ENCODE results near the gene RGS10. TPM values are rescaled to one million over a fixed set of nuclear protein-coding genes. Genes with fewer than 3 reads are reported as not detected.
"Not testable (repeated sequence)": the region's sequence is repeated elsewhere in the genome, so short reads cannot be mapped to it uniquely, and the experiment has no call there.

The RGS10 gene
- total RNA-seq, 1 donor from 2014 or later: 30.0 TPM

GRCh38 chr10:119541046-119541445, 1.5 kb downstream of the RGS10 start:
- intact Hi-C loops (cut with DNase I): no loop called here
- no peak for DNase-seq (ENCODE audit: low spot score)
- no peak for ATAC-seq

- ATAC-seq (no peak), DNase-seq (ENCODE audit: low spot score) (no peak)
- intact Hi-C loops (cut with DNase I): no loop called here
Measured at GRCh38 chr10:119540038-119540437, 2.5 kb downstream of the RGS10 start.

GRCh38 chr10:119539359-119539825, 3.1 kb downstream of the RGS10 start:
- intact Hi-C loops (cut with DNase I): no loop called here
- no peak for ATAC-seq
- peak; percentile 53 for DNase-seq (ENCODE audit: low spot score)

GRCh38 chr10:119538632-119539358, 3.7 kb downstream of the RGS10 start:
- ATAC-seq: no peak
- peak; percentile 43 for DNase-seq (ENCODE audit: low spot score)
- intact Hi-C loops (cut with DNase I): no loop called here

GRCh38 chr10:119537953-119538630, 4.4 kb downstream of the RGS10 start:
- intact Hi-C loops (cut with DNase I): no loop called here
- ATAC-seq (no peak), DNase-seq (ENCODE audit: low spot score) (no peak)

GRCh38 chr10:119536508-119537025, 6.0 kb downstream of the RGS10 start:
- ATAC-seq: peak; percentile 47
- intact Hi-C loops (cut with DNase I): no loop called here
- DNase-seq (ENCODE audit: low spot score): peak; percentile 26

- intact Hi-C loops (cut with DNase I): no loop called here
- DNase-seq (ENCODE audit: low spot score) (peak; percentile 42), ATAC-seq (no peak)
Measured at GRCh38 chr10:119535837-119536507, 6.5 kb downstream of the RGS10 start.

GRCh38 chr10:119535305-119535704, 7.2 kb downstream of the RGS10 start:
- no peak for ATAC-seq

GRCh38 chr10:119533473-119533872, 9.0 kb downstream of the RGS10 start:
- DNase-seq (ENCODE audit: low spot score): no peak
- intact Hi-C loops (cut with DNase I): no loop called here
- ATAC-seq: no peak

More at GRCh38 chr10:119535305-119535704, 7.2 kb downstream of the RGS10 start:
- no peak for DNase-seq (ENCODE audit: low spot score)
- intact Hi-C loops (cut with DNase I): no loop called here

GRCh38 chr10:119532791-119533190, 9.7 kb downstream of the RGS10 start:
- DNase-seq (ENCODE audit: low spot score): peak; percentile 40
- intact Hi-C loops (cut with DNase I); ATAC-seq: not testable (repeated sequence)

- ATAC-seq: not testable (repeated sequence)
- peak; percentile 32 for DNase-seq (ENCODE audit: low spot score)
Measured at GRCh38 chr10:119532251-119532650, 10.3 kb downstream of the RGS10 start.

GRCh38 chr10:119531067-119531466, 11.5 kb downstream of the RGS10 start:
- intact Hi-C loops (cut with DNase I): no loop called here
- ATAC-seq: no peak
- DNase-seq (ENCODE audit: low spot score): no peak

More at GRCh38 chr10:119532251-119532650, 10.3 kb downstream of the RGS10 start:
- intact Hi-C loops (cut with DNase I): not testable (repeated sequence)

- intact Hi-C loops (cut with DNase I); DNase-seq (ENCODE audit: low spot score): not testable (repeated sequence)
- ATAC-seq: peak; percentile 38
Measured at GRCh38 chr10:119528663-119529237, 13.8 kb downstream of the RGS10 start.

GRCh38 chr10:119526621-119527592, 15.6 kb downstream of the RGS10 start:
- ATAC-seq: no peak
- DNase-seq (ENCODE audit: low spot score): no peak
- intact Hi-C loops (cut with DNase I): no loop called here

GRCh38 chr10:119526149-119526548, 16.4 kb downstream of the RGS10 start:
- intact Hi-C loops (cut with DNase I): no loop called here
- DNase-seq (ENCODE audit: low spot score) (no peak), ATAC-seq (no peak)

GRCh38 chr10:119525116-119525515, 17.4 kb downstream of the RGS10 start:
- ATAC-seq (no peak), DNase-seq (ENCODE audit: low spot score) (no peak)
- intact Hi-C loops (cut with DNase I): no loop called here

- DNase-seq (ENCODE audit: low spot score) (no peak), ATAC-seq (no peak)
- intact Hi-C loops (cut with DNase I): no loop called here
Measured at GRCh38 chr10:119524720-119525070, 17.8 kb downstream of the RGS10 start.
